Measurements from ENCODE around the gene OVAAL. TPM values are rescaled to one million over a fixed set of nuclear protein-coding genes. Genes with fewer than 3 reads are reported as not detected.
A peak's percentile ranks its signal among the peaks of the same experiment; 100 is the strongest.

The OVAAL gene
- total RNA-seq, 3 donors from 2014 or later (not counting 1 experiment from before 2014, with no cell fraction given), result not detected

DNA sequence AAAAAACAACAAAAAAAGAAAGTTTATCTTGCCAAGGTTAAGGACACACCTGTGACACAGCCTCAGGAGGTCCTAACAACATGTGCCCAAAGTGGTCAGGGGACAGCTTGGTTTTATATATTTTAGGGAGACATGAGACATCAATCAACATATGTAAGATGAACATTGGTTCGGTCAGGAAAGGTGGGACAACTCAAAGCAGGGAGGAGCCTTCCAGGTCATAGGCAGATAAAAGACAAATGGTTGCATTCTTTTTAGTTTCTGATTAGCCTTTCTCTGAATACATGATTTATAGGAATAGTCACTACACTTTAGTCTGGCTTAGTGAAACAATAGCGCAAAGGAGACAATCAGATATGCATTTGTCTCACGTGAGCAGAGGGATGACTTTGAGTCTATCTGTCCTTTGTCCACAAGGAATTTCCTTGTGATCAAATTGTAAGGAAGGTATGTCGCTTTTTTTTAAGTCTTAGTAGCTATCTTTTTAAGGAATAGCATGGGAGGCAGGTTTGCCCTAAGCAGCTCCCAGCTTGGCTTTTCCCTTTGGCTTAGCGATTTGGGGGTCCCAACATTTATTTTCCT, 23.3 kb upstream of the OVAAL start:
- Histone ChIP-seq H3K27ac (ENCODE audit: low read length) (no peak overlapping the region), H3K27me3 (ENCODE audit: control insufficient read depth, insufficient read depth, low read length) (no peaks in the 10 kb centered on the region), H3K4me1 (ENCODE audit: control insufficient read depth, insufficient read depth, low read length) (no peaks in the 10 kb centered on the region), H3K9me3 (ENCODE audit: control insufficient read depth, insufficient read depth, low read length) (no peaks in the 10 kb centered on the region), H3K36me3 (ENCODE audit: control insufficient read depth, insufficient read depth, low read length) (no peaks in the 10 kb centered on the region), H3K4me3 (ENCODE audit: low read length) (no peak overlapping the region)
- intact Hi-C loops (cut with micrococcal nuclease), result no loop called here
- no peaks in the 10 kb centered on the region for H3K9me3 Mint-ChIP-seq
- H3K27me3 Mint-ChIP-seq (ENCODE audit: low read depth in 2 of 2), result peaks cover 7 to 50% of the 10 kb centered on the region in 2 donors
- no peak for TF ChIP-seq CTCF (IDR thresholded peaks at IDR 0.05)
- no peak overlapping the region for H3K4me3 Mint-ChIP-seq
- H3K4me1 Mint-ChIP-seq, result no peaks in the 10 kb centered on the region
- DNase-seq (no peak), ATAC-seq (no peak)
- no peaks in the 10 kb centered on the region for H3K36me3 Mint-ChIP-seq
- no peak overlapping the region for H3K27ac Mint-ChIP-seq
- WGBS (ENCODE audit: insufficient coverage), result 99% methylated on average over 5 of the region's 5 CpGs

- no peaks in the 10 kb centered on the region for H3K36me3 ChIP-seq (ENCODE audit: control insufficient read depth, insufficient read depth, low read length)
- no peaks in the 10 kb centered on the region for H3K9me3 ChIP-seq (ENCODE audit: control insufficient read depth, insufficient read depth, low read length)
- H3K4me1 ChIP-seq (ENCODE audit: control insufficient read depth, insufficient read depth, low read length), result no peaks in the 10 kb centered on the region
- H3K4me3 ChIP-seq (ENCODE audit: low read length), result no peak overlapping the region
- no peak for TF ChIP-seq CTCF (IDR thresholded peaks at IDR 0.05)
- H3K27ac Mint-ChIP-seq, result no peak overlapping the region
- H3K4me3 Mint-ChIP-seq, result no peak overlapping the region
- intact Hi-C loops (cut with micrococcal nuclease), result no loop called here
- ATAC-seq (peak in 1 of 3 donors; percentile 30), DNase-seq (no peak)
- H3K27me3 ChIP-seq (ENCODE audit: control insufficient read depth, insufficient read depth, low read length), result no peaks in the 10 kb centered on the region
- H3K36me3 Mint-ChIP-seq, result no peaks in the 10 kb centered on the region
- peaks cover 4 to 48% of the 10 kb centered on the region in 2 donors for H3K27me3 Mint-ChIP-seq (ENCODE audit: low read depth in 2 of 2)
- no peaks in the 10 kb centered on the region for H3K9me3 Mint-ChIP-seq
- H3K27ac ChIP-seq (ENCODE audit: low read length), result no peak overlapping the region
- H3K4me1 Mint-ChIP-seq, result no peaks in the 10 kb centered on the region
- 84% methylated on average over 7 of the region's 7 CpGs for WGBS (ENCODE audit: insufficient coverage)
Observed at GRCh38 chr1:180536821-180537372, 21.9 kb upstream of the OVAAL start.

GRCh38 chr1:180539136-180539535, 19.6 kb upstream of the OVAAL start:
- intact Hi-C loops (cut with micrococcal nuclease), result no loop called here
- 90% methylated on average over 6 of the region's 7 CpGs for WGBS (ENCODE audit: insufficient coverage)
- no peaks in the 10 kb centered on the region for H3K36me3 Mint-ChIP-seq
- Histone ChIP-seq H3K9me3 (ENCODE audit: control insufficient read depth, insufficient read depth, low read length) (no peaks in the 10 kb centered on the region), H3K4me1 (ENCODE audit: control insufficient read depth, insufficient read depth, low read length) (no peaks in the 10 kb centered on the region), H3K27ac (ENCODE audit: low read length) (no peak overlapping the region), H3K27me3 (ENCODE audit: control insufficient read depth, insufficient read depth, low read length) (no peaks in the 10 kb centered on the region), H3K4me3 (ENCODE audit: low read length) (no peak overlapping the region), H3K36me3 (ENCODE audit: control insufficient read depth, insufficient read depth, low read length) (no peaks in the 10 kb centered on the region)
- DNase-seq, result no peak
- no peak for ATAC-seq
- TF ChIP-seq CTCF (IDR thresholded peaks at IDR 0.05), result no peak
- H3K27me3 Mint-ChIP-seq (ENCODE audit: low read depth in 2 of 2), result peaks cover 6 to 30% of the 10 kb centered on the region in 2 donors
- H3K9me3 Mint-ChIP-seq, result no peaks in the 10 kb centered on the region
- no peak overlapping the region for H3K27ac Mint-ChIP-seq
- no peak overlapping the region for H3K4me3 Mint-ChIP-seq
- no peaks in the 10 kb centered on the region for H3K4me1 Mint-ChIP-seq

Measured in natural killer cell (primary cell).